K562 (cell line): Measurements from ENCODE around the gene LRP1B. TPM values are rescaled to one million over a fixed set of nuclear protein-coding genes. Genes with fewer than 3 reads are reported as not detected.

ENCODE experiments used
- ATAC-seq: fragments of 200-7000 bp; cut with Tn5 transposase; 3 replicates; pipeline ENCODE4 v1.9.1; 2020; ENCODE audit warnings: moderate library complexity
- BruUV-seq: library from RNA; stranded (reverse); fragments of 400-500 nt; replicated peaks from 2 replicates; lab custom pipeline; 2021; lab: Mats Ljungman, UMichigan
- CTCF ChIA-PET: fragments of 300-600 bp; formaldehyde crosslinking; extraction: SDS; loops from one replicate; lab custom pipeline; 2021; ENCODE audit warnings: low intra/inter-chr PET ratio; lab: Yijun Ruan, JAX
- POLR2A ChIA-PET: fragments of 300-600, 350-650 bp; sonication (Branson Sonifier 250); formaldehyde crosslinking; extraction: SDS; loops from one replicate; lab custom pipeline; 2021; ENCODE audit warnings: antibody characterized with exemption, inconsistent platforms; lab: Yijun Ruan, JAX
- DNase-seq, 4 experiments: peaks; one replicate each; pipeline versions ENCODE4 v3.0.0 to v3.0.0-alpha.2; 2011 to 2018; ENCODE audit warnings: low spot score in 3 of 4, mixed read lengths in 3 of 4; ENCODE audit errors: extremely low read depth in 1 of 4
- FAIRE-seq: peaks from 2 replicates; lab custom pipeline; 2011; peaks lifted over from hg19 to GRCh38; lab: Jason Lieb, UNC
- H2AFZ ChIP-seq: 2 replicates; pipeline ENCODE4 v1.6.0; 2011; ENCODE audit warnings: low read depth, low read length, control low read depth, inconsistent platforms
- H3K27ac ChIP-seq: fragments of 200-600 bp; 3 replicates; pipeline ENCODE4 v1.8.0; 2011; ENCODE audit warnings: low read depth, mild to moderate bottlenecking, control low read depth, inconsistent platforms, low read length, moderate library complexity, mixed read lengths; ENCODE audit errors: extremely low read depth
- H3K27me3 ChIP-seq, 2 experiments: fragments of 300-600 bp in 1 of 2; 2 replicates in 1 of 2; 3 replicates in 1 of 2; pipeline versions ENCODE4 v1.6.0 to v1.8.0; 2011; ENCODE audit warnings: inconsistent platforms in 2 of 2, low read length in 2 of 2, mild to moderate bottlenecking in 1 of 2, mixed read lengths in 1 of 2, moderate library complexity in 1 of 2; ENCODE audit not compliant: control insufficient read depth in 2 of 2, insufficient read depth in 2 of 2
- H3K36me3 ChIP-seq: fragments of 300-600 bp; 3 replicates; pipeline ENCODE4 v1.8.0; 2011; ENCODE audit warnings: mild to moderate bottlenecking, low read length, inconsistent platforms; ENCODE audit not compliant: control insufficient read depth, insufficient read depth
- H3K4me1 ChIP-seq, 2 experiments: fragments of 200-600 bp in 1 of 2; replicated peaks in 1 of 2; 2 replicates in 1 of 2; 3 replicates in 1 of 2; pipeline versions ENCODE4 v1.5.1 to v1.8.0; 2011; ENCODE audit warnings: inconsistent platforms in 2 of 2, low read length in 2 of 2, mild to moderate bottlenecking in 1 of 2, mixed read lengths in 1 of 2, moderate library complexity in 1 of 2; ENCODE audit not compliant: control insufficient read depth in 2 of 2, insufficient read depth in 2 of 2
- H3K4me2 ChIP-seq: 2 replicates; pipeline ENCODE4 v1.6.1; 2011; ENCODE audit warnings: low read length, control low read depth, inconsistent platforms, mixed read lengths; ENCODE audit not compliant: insufficient read depth
- H3K4me3 ChIP-seq: fragments of 200-600 bp; sonication (generic), shearing (Covaris generic); 2 replicates; pipeline ENCODE4 v1.5.1; 2016; ENCODE audit warnings: control low read depth, inconsistent platforms
- H3K79me2 ChIP-seq: fragments of 200-600 bp; 3 replicates; pipeline ENCODE4 v1.8.0; 2011; ENCODE audit warnings: low read length, inconsistent platforms; ENCODE audit not compliant: control insufficient read depth, insufficient read depth
- H3K9ac ChIP-seq, 2 experiments: 2 replicates each; pipeline versions ENCODE4 v1.6.0 to v1.6.1; 2011; ENCODE audit warnings: low read depth in 2 of 2, low read length in 2 of 2, control low read depth in 1 of 2, inconsistent platforms in 1 of 2, mild to moderate bottlenecking in 1 of 2, mixed read lengths in 1 of 2; ENCODE audit not compliant: insufficient read depth in 1 of 2
- H3K9me1 ChIP-seq: one replicate; pipeline ENCODE4 v1.6.0; 2011; ENCODE audit warnings: inconsistent platforms, mild to moderate bottlenecking, low read length, moderate library complexity; ENCODE audit not compliant: control insufficient read depth, insufficient read depth
- H3K9me3 ChIP-seq: replicated peaks from 2 replicates; pipeline ENCODE4 v1.5.1; 2011; ENCODE audit warnings: low read depth, low read length, inconsistent platforms; ENCODE audit not compliant: control insufficient read depth, insufficient read depth
- H4K20me1 ChIP-seq: replicated peaks from 2 replicates; pipeline ENCODE4 v1.6.1; 2011; ENCODE audit warnings: low read length, inconsistent platforms, mixed read lengths; ENCODE audit not compliant: control insufficient read depth, insufficient read depth
- FOSL1 ChIP-seq: fragments of 200-800 bp; sonication (Bioruptor generic); conservative IDR thresholded peaks from 2 replicates; pipeline ENCODE4 v1.6.1; 2016; ENCODE audit warnings: missing genetic modification characterization, missing compliant biosample characterization
- SIN3B ChIP-seq: fragments of 450-650 bp; IDR thresholded peaks from 2 replicates; pipeline ENCODE4 v1.6.1; 2017; ENCODE audit warnings: low read depth, mild to moderate bottlenecking, moderate library complexity
- SMARCC2 ChIP-seq: fragments of 450-650 bp; IDR thresholded peaks from 2 replicates; pipeline ENCODE4 v1.6.1; 2017; ENCODE audit warnings: antibody characterized with exemption, moderate library complexity, mild to moderate bottlenecking, low read depth
- SRSF1 ChIP-seq: fragments of 200-400 bp; formaldehyde crosslinking; IDR thresholded peaks from 2 replicates; pipeline ENCODE4 v1.6.1; 2017; ENCODE audit warnings: mild to moderate bottlenecking, low read depth, low read length, moderate library complexity
- SRSF7 ChIP-seq: fragments of 200-400 bp; formaldehyde crosslinking; optimal IDR thresholded peaks from 2 replicates; pipeline ENCODE3; 2017; ENCODE audit warnings: mild to moderate bottlenecking, low read depth, low read length
- SUPT5H ChIP-seq: fragments of 450-650 bp; IDR thresholded peaks from 2 replicates; pipeline ENCODE4 v1.6.1; 2016
- TBL1XR1 ChIP-seq, 2 experiments: IDR thresholded peaks; 2 replicates each; pipeline ENCODE4 v1.6.1; 2012; ENCODE audit warnings: improper control_type of control experiment in 2 of 2, low read length in 2 of 2, mild to moderate bottlenecking in 1 of 2
- TCF7 ChIP-seq: sonication (generic); IDR thresholded peaks from 2 replicates; pipeline ENCODE4 v1.6.1; 2016; ENCODE audit warnings: antibody characterized with exemption, borderline replicate concordance
- ZNF212 ChIP-seq: fragments of 450-650 bp; formaldehyde crosslinking; IDR thresholded peaks from 2 replicates; pipeline ENCODE4 v1.4.0; 2020; ENCODE audit warnings: mild to moderate bottlenecking
- WGBS: fragments of 100-300 bp; shearing (Covaris generic); methylation state at CpG from one replicate; pipeline ENCODE4 v1.1.6; 2016; ENCODE audit warnings: low coverage, mixed read lengths; ENCODE audit not compliant: insufficient coverage; ENCODE audit errors: missing lambda C conversion rate; 5-methylcytosine and 5-hydroxymethylcytosine counted together
- in situ Hi-C: fragments of 300-500 bp; cut with MboI; formaldehyde crosslinking; loops from 4 replicates; pipeline ENCODE4 v1.15.0; 2018; ENCODE audit warnings: inconsistent platforms, mixed read lengths
- intact Hi-C: fragments of 100-400 bp; cut with micrococcal nuclease; formaldehyde crosslinking; loops from 2 replicates; pipeline ENCODE4 v1.14.2; 2022
- polyA plus RNA-seq, 8 experiments: library from polyadenylated mRNA; depleted of rRNA in 4 of 8; stranded (reverse) in 5 of 8; unstranded in 3 of 8; fragments of >200 nt; fragmentation: Nextera tagmentation in 2 of 8; fragmentation: Illumina TruSeq in 1 of 8; extraction: Ambion mirVana in 2 of 8; extraction: Trizol in 1 of 8; gene quantifications; 2 replicates each; pipeline versions ENCODE4 v1.2.1 to v1.2.3, GENCODE V29; 2011 to 2014; ENCODE audit warnings: inconsistent platforms in 1 of 8, missing spikeins in 1 of 8
- total RNA-seq, 7 experiments: library from RNA; depleted of rRNA in 6 of 7; stranded (reverse); fragments of >200 nt in 6 of 7; fragmentation: Illumina TruSeq in 2 of 7; extraction: Trizol in 2 of 7; gene quantifications; 2 replicates each; pipeline versions ENCODE4 v1.2.1 to v1.2.3, GENCODE V29; 2011 to 2021; ENCODE audit warnings: low replicate concordance in 1 of 7

LRP1B gene
- total and polyA plus RNA-seq, 9 of the 15 experiments (the other 6 are each of a cell fraction or from before 2014, with no cell fraction given) = not detected

- intact Hi-C loops (no loop called here), in situ Hi-C loops (no loop called here)
- Histone ChIP-seq H3K27me3 (no peaks in the 10 kb centered on the region), H3K4me1 (no peaks in the 10 kb centered on the region), H4K20me1 (no peaks in the 10 kb centered on the region), H3K9me1 (no peaks in the 10 kb centered on the region), H3K9ac (no peak overlapping the region), H3K79me2 (no peaks in the 10 kb centered on the region), H2AFZ (no peak overlapping the region), H3K4me2 (no peak overlapping the region), H3K36me3 (no peaks in the 10 kb centered on the region), H3K4me3 (no peak overlapping the region), H3K9me3 (no peaks in the 10 kb centered on the region; the same call in 1 of the 2 replicates), H3K27ac (no peak overlapping the region)
- ChIA-PET POLR2A (no interaction called here), CTCF (no interaction called here)
- ATAC-seq (no peak), DNase-seq (no peak), FAIRE-seq (no peak)
- 0% methylated on average over 1 of the region's 1 CpG for WGBS
- TF ChIP-seq SRSF7 (no peak), TCF7 (no peak), SUPT5H (no peak), TBL1XR1 (IDR thresholded peaks at IDR 0.05; ENCODE audit: low read length in 2 of 2) (no peak), ZNF212 (CRISPR knock-in tag) (no peak), FOSL1 (tag) (no peak), SRSF1 (no peak), SMARCC2 (no peak), SIN3B (no peak)
- BruUV-seq = no TSS peak
Measured at GRCh38 chr2:142041105-142041504, 89.7 kb downstream of the LRP1B start.
